Testis (tissue), 2 donors: ENCODE measurements around the gene PSMA7.

Source experiments
- CTCF ChIP-seq, 3 experiments: fragments of 450-650 bp in 2 of 3; fragments of 200-600 bp in 1 of 3; sonication (generic) in 1 of 3; IDR thresholded peaks; one replicate each; pipeline ENCODE4 v1.5.1; 2016 to 2019; ENCODE audit warnings: antibody characterized with exemption in 3 of 3, mild to moderate bottlenecking in 2 of 3, moderate library complexity in 1 of 3
- POLR2A ChIP-seq: fragments of 450-650 bp; IDR thresholded peaks from one replicate; pipeline ENCODE4 v1.6.1; 2017; ENCODE audit warnings: antibody characterized with exemption, mild to moderate bottlenecking, moderate library complexity

- no peak for TF ChIP-seq POLR2A
- no peak for TF ChIP-seq CTCF (IDR thresholded peaks at IDR 0.05)
These were observed 35.3 kb upstream of the PSMA7 start for GRCh38 chr20:62178316-62179161.
